Esophagus (tissue), 2 donors: ENCODE results near the gene DHX16. TPM values are rescaled to one million over a fixed set of nuclear protein-coding genes. Genes with fewer than 3 reads are reported as not detected.

Source experiments
- H3K27ac ChIP-seq, 2 donors: one replicate each; pipeline ENCODE4 v1.5.1; 2013; ENCODE audit warnings: low read depth in 2 of 2, mild to moderate bottlenecking in 2 of 2, inconsistent platforms in 1 of 2, low read length in 1 of 2, moderate library complexity in 1 of 2
- H3K27me3 ChIP-seq, 2 donors: one replicate each; pipeline ENCODE4 v1.6.1; 2013; ENCODE audit warnings: low read length in 2 of 2, control low read depth in 1 of 2, mild to moderate bottlenecking in 1 of 2; ENCODE audit not compliant: insufficient read depth in 2 of 2, control insufficient read depth in 1 of 2
- H3K36me3 ChIP-seq, 2 donors: one replicate each; pipeline ENCODE4 v1.6.1; 2013; ENCODE audit warnings: low read length in 1 of 2; ENCODE audit not compliant: control insufficient read depth in 2 of 2, insufficient read depth in 2 of 2
- H3K4me1 ChIP-seq, 2 donors: one replicate each; pipeline ENCODE4 v1.6.1; 2013; ENCODE audit warnings: low read length in 1 of 2; ENCODE audit not compliant: control insufficient read depth in 2 of 2, insufficient read depth in 2 of 2
- H3K4me3 ChIP-seq, 2 donors: one replicate each; pipeline ENCODE4 v1.5.1; 2013; ENCODE audit warnings: low read length in 2 of 2, mild to moderate bottlenecking in 2 of 2, low read depth in 1 of 2, moderate library complexity in 1 of 2
- H3K9me3 ChIP-seq, 2 donors: one replicate each; pipeline ENCODE4 v1.6.1; 2013; ENCODE audit warnings: mild to moderate bottlenecking in 2 of 2, low read depth in 1 of 2, low read length in 1 of 2, moderate library complexity in 1 of 2; ENCODE audit not compliant: control insufficient read depth in 2 of 2, insufficient read depth in 1 of 2
- whole genome bisulfite sequencing, 2 donors: extraction: QIAGEN DNeasy Blood & Tissue Kit; methylation state at CpG; one replicate each; pipeline ENCODE4 v1.1.7; 2013; 5-methylcytosine and 5-hydroxymethylcytosine counted together
- polyA plus RNA-seq, 2 donors: library from polyadenylated mRNA; stranded (reverse); fragments of 200-250 nt; gene quantifications; one replicate each; pipeline ENCODE4 v1.2.3, GENCODE V29; 2013
- donor health status: healthy with polysubstance abuse.
- donor health status: Bipolar disorder and iron deficiency.

The DHX16 gene
- polyA plus RNA-seq, 2 donors, result 19.8 to 27.5 TPM

DNA sequence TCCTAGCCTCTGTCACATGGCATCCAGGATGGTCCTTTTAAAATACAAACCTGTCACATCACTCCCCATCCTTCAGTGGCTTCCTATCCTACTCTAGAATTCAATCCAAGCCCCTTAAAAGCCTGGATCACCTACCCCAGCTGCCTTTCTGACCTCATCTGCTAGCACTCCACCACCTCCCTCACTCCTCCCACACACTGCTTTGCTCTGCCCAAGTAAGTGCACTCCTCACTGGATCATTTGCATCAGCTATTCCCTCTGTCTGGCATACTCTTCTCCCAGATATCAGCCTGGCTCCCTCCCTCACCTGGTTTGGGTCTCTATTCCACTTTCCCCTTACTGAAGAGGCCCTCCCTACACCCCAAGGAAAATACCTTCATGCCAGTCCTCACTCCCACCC lies 15.4 kb downstream of the DHX16 start:
- Histone ChIP-seq H3K9me3 (no peaks in the 10 kb centered on the region), H3K4me3 (no peak overlapping the region), H3K4me1 (no peaks in the 10 kb centered on the region), H3K27ac (no peak overlapping the region), H3K27me3 (no peaks in the 10 kb centered on the region), H3K36me3 (peaks cover 47 to 64% of the 10 kb centered on the region in 2 donors)

DNA sequence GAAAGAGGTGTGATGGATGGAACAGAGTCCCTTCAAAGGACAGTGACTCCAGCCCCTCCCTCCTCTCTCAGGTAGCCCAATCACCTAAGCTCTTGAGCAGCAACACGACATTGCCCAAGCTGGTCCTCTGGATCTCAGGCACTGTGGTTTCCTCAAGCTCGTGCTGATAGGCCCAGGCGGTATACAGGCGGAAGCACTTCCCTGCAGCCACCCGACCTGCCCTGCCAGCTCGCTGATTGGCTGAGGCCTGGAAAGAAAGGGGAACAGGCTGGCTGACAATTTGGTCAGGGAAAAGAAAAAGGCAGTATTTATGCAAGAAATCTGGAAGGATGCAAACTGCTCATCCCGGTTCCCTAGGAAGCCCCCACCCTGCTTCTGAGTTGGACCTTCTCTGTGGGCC lies 16.3 kb downstream of the DHX16 start:
- Histone ChIP-seq H3K27me3 (no peaks in the 10 kb centered on the region), H3K4me3 (no peak overlapping the region), H3K9me3 (no peaks in the 10 kb centered on the region), H3K4me1 (no peaks in the 10 kb centered on the region), H3K36me3 (peaks cover 38 to 60% of the 10 kb centered on the region in 2 donors), H3K27ac (no peak overlapping the region)
- 77 to 82% methylated on average over 7 of the region's 7 CpGs for WGBS, 2 donors

DNA sequence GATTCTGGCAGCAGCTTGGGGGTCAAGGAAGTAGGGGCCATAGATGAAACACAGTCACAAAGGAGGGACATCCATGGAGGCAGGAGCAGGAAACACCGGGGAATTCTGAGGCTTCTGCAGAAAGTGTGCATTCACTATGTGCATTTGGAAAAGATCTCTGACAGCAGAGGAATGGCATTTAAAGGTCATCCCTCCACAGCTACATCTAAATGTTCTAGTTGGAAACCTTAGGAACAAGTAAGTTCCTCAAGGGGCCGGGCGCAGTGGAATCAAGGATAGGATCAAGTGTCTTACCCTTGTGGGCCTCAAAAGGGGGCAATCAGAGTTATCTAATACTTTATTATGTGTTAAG lies 17.1 kb downstream of the DHX16 start:
- H3K36me3 ChIP-seq, result peaks cover 34 to 59% of the 10 kb centered on the region in 2 donors
- no peaks in the 10 kb centered on the region for H3K27me3 ChIP-seq
- no peak overlapping the region for H3K27ac ChIP-seq
- no peaks in the 10 kb centered on the region for H3K4me1 ChIP-seq
- WGBS, 2 donors, result 94 to 98% methylated on average over 3 of the region's 3 CpGs
- no peaks in the 10 kb centered on the region for H3K9me3 ChIP-seq
- no peak overlapping the region for H3K4me3 ChIP-seq

DNA sequence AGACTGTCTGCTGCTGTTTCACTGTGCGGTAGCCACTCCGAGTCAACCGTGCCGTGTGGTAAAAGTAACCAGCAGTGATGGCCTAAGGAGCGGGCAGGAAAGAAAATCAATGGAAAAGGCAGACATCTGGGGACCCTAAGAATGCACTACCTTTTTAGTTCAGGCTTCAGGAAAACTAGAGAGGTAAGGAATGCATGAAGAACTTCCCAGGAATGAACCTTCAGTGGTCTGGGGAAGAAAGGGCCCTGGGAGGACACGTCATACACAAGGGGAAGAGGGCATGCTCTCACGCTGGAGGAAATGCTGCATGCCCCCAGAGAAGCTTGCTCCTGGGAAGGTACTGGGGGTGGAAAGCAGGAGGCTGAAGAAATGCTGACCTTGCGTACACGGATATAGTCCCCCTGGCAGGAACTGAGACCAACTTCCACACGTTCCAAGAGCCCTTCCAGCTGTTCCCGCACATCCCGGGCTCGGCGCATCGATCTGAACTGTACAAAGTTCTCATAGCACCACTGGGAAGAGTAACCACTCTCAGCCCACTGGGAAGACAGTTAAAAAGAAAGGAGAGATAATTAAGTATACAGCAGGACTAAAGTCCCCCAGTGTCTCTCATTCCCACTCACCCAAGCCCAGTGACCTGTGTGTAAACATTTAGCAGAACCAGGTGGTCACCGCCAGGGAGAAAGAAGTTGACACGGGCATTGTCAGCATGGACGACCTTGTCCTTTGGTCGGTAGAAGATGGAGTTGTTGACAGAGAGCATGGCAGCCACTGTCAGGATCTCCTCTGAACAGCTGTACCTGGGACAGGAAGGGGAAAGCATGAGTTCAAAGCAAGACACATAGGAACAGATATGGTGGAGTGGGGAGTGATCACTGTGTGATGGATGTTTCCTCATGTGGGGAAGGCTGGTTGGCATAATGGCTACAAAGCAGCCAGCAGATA lies 17.7 kb downstream of the DHX16 start:
- WGBS, 2 donors, result 88 to 92% methylated on average over 19 of the region's 19 CpGs
- Histone ChIP-seq H3K9me3 (no peaks in the 10 kb centered on the region), H3K4me3 (no peak overlapping the region), H3K36me3 (peaks cover 32 to 56% of the 10 kb centered on the region in 2 donors), H3K27ac (no peak overlapping the region), H3K4me1 (no peaks in the 10 kb centered on the region), H3K27me3 (no peaks in the 10 kb centered on the region)

DNA sequence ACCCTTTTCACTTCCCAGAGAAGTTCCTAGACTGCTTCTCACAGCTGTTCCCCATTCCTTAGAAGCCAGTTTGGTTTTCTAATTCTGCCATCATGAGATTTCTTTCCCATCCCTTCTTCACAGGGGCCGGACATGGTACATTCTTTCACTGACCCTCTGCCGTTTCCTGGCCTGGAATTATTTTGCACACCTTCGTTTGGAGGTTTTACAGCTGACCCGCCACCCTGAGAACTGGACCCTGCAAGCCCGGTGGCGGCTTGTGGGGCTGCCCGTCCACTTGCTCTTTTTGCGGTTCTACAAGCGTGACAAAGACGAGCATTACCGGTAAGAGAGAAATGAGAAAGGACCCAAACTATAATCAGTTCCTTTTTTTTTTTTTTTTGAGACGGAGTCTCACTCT lies 21.7 kb downstream of the DHX16 start:
- 88 to 92% methylated on average over 12 of the region's 12 CpGs for WGBS, 2 donors
- Histone ChIP-seq H3K36me3 (peaks cover 17 to 32% of the 10 kb centered on the region in 2 donors), H3K4me3 (no peak overlapping the region), H3K27me3 (no peaks in the 10 kb centered on the region), H3K9me3 (no peaks in the 10 kb centered on the region), H3K4me1 (peaks cover 2 to 5% of the 10 kb centered on the region in 2 donors), H3K27ac (no peak overlapping the region)

DNA sequence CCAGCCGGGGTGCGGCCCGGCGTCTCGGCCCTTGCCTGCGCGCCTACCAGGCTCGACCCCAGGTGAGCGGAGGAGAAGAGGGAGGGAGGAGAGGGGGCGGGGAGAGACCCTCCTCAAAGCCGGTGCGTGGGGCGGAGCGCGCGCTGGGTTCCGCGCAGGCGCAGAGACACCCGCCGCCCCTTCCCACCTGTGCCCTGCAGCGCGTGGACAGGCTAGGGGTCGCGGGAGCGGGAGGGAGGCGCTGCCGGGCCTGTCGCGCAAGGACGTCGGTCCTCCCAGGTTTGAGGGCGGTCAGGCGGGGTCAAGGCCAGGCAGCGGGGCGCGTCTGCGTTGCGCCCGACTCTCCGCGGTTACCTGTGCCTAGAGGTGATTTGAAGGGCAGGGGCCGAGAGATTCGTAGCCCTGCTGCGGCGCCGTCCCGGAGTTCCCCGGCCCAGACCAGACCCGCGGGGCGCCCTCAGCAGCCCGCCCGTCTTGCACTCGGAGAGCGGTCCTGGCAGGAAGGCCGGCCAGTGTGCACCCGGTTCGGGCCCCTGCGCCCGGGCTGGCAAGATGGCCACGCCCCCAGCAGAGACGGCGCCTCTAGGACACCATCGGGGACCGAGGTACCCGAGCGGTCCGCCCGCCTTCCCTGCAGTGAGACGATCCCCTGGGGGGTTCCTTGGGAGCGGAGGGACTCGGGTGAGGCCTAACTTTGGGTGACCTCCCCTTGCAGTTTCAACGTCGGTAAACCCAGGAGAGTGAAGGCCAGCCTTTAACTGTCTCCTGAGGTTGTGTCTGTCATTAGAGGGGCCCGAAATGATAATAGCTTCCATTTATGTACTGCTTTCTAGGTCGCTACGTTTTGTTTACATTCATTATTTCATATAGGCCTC lies 25.3 kb downstream of the DHX16 start:
- Histone ChIP-seq H3K4me3 (peak overlapping the region; percentile 68 to 92), H3K27ac (peak overlapping the region; percentile 90 to 94), H3K27me3 (no peaks in the 10 kb centered on the region), H3K9me3 (no peaks in the 10 kb centered on the region), H3K36me3 (peaks cover 0 to 21% of the 10 kb centered on the region in 2 donors), H3K4me1 (peaks cover 2 to 5% of the 10 kb centered on the region in 2 donors)
- 0% methylated on average over 69 to 78 of the region's 78 CpGs for WGBS, 2 donors

DNA sequence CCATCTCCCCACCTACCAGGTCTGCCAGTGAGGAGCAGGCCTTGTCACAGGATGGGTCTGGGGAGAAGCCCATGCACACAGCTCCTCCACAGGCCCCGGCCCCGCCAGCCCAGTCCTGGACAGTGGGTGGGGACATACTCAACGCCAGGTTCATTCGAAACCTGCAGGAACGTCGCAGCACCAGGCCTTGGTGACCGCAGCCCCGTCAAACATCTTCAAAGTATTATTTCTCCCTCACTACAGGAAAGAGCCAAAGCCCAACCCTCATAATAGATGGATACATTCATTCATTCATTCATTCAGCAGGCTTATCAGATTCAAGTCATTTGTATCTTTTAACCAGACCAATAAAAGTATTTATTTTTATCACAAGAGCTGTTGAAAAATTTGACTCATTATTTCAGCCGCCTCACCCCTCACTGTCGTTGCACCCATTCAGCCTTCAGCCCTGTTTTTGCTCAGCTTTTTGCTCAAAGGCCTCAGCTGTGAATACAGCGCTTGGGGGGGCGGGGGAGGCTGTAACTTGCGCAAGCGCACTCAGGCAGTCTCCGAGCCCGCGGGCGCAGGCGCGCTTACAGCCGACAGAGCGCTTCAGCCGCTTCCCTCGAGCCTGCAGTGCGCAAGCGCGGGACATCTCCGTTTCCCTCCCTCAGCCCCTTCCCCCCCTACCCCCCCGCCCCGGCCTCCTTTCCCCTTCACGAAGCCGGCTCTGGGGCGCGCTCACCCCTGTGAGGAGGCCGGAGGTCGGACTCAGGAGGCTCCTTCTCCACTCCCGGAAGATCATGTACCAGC lies 26.2 kb downstream of the DHX16 start, which contains the start of gene C6orf136:
C6orf136 (plus strand) TSS at position 684 of the 792 bp plus-strand sequence; CDS start at position 783, 99 bp downstream.
- H3K9me3 ChIP-seq, result no peaks in the 10 kb centered on the region
- H3K36me3 ChIP-seq, result peaks cover 3 to 18% of the 10 kb centered on the region in 2 donors
- H3K27ac ChIP-seq, result peak within 1 kb of the TSS; percentile 90 to 94
- WGBS, 2 donors, result 10 to 11% methylated on average over 32 to 37 of the region's 37 CpGs
- H3K4me1 ChIP-seq, result peaks cover 2 to 5% of the 10 kb centered on the region in 2 donors
- H3K4me3 ChIP-seq, result peak within 1 kb of the TSS; percentile 68 to 92
- H3K27me3 ChIP-seq, result no peaks in the 10 kb centered on the region

DNA sequence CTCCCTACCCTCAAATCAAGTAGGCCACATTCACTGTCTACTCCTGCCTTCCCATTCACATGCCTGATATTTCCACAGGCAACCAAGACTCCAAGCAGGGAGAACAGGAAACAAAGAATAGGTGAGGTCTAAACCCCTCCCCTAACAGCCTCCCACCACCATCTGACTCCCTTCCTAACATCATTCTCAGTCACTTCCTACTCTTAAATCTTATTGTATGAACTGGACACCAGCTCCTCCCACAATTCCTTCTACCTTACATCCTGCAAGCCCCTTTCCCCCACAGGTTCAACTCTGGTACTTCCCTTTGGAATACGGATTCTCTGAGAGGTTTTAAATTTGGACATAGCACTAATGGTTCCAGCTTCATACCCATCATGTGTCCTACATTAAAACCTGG lies 26.8 kb downstream of the DHX16 start:
- no peak overlapping the region for H3K27ac ChIP-seq
- WGBS, 2 donors, result 52 to 74% methylated on average over 1 of the region's 1 CpG
- H3K27me3 ChIP-seq, result no peaks in the 10 kb centered on the region
- peaks cover 3 to 17% of the 10 kb centered on the region in 2 donors for H3K36me3 ChIP-seq
- peaks cover 2 to 5% of the 10 kb centered on the region in 2 donors for H3K4me1 ChIP-seq
- no peaks in the 10 kb centered on the region for H3K9me3 ChIP-seq
- H3K4me3 ChIP-seq, result no peak overlapping the region

DNA sequence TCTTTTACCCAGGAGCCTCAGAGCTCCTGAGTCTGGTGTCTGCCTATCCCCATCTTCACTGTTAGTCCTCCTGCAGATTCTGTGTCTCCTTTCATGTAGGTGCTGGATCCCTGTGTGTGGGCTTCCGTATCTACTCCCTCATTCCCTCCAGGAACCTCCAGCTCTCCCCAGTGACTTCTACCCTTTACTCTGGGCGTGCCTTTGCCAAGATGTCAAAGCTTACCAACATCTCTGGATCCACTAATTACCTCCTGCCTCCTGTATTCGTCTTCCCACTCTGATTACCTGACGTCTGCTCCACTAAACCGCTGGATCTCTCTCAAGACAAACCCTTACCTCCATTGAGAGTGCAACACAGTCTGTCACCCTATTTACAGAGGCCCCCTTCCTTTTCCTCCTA lies 28.0 kb downstream of the DHX16 start:
- H3K4me3 ChIP-seq, result no peak overlapping the region
- WGBS, 2 donors, result 73 to 75% methylated on average over 5 of the region's 5 CpGs
- no peaks in the 10 kb centered on the region for H3K27me3 ChIP-seq
- no peak overlapping the region for H3K27ac ChIP-seq
- H3K9me3 ChIP-seq, result no peaks in the 10 kb centered on the region
- H3K4me1 ChIP-seq, result peaks cover 2 to 5% of the 10 kb centered on the region in 2 donors
- peaks cover 3 to 20% of the 10 kb centered on the region in 2 donors for H3K36me3 ChIP-seq
